ENCODE results near the gene MYO10.
A peak's percentile ranks its signal among the peaks of the same experiment; 100 is the strongest.
"Not testable (repeated sequence)": the region's sequence is repeated elsewhere in the genome, so short reads cannot be mapped to it uniquely, and the experiment has no call there.

MYO10 gene

DNA sequence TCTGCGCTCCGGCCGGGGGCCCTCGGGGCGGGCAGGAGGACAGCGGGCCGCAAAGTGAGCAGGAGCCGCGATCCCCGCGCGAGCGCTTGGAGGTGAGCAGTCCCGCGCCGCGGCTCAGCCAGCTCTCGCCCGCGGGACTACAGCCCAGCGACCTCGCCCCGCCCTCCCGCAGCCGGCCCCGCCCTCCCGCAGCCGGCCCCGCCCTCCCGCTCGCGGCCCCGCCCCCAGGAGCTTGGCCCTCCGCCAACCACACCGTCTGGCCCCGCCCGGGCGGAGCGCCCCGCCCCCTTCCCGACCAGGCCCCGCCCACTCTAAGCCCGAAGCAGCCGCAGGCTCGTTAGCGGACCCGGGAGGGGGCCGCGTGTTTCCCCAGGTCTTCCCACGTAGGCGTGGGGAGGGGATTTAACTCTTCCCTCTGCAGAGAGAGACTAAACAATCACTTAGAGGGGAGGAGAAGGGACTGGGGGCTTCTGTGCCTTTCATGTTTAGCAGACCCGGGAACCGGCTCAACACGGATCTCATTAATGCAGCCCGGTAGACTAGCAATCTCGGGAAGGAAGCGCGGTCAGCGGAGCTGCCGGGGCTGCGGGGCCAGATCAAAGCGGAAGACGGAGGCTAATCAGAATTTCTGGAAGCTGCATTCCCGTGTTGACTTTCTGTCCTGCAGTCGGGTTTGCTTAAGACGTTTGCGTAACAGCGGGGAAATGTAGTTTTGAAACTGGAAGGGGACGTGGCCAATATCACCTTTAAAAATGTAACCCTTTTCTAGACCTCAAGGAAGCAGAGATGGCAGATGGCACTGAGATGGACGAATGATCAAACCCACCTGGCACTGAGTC is at the start of gene MYO10:
Gene MYO10 (minus strand): TSS at position 139 of the 839 bp plus-strand sequence. CDS start 480 bp downstream, outside the sequence.
- DNase-seq (ENCODE audit: low read depth in 2 of 2), result peak; percentile 37 to 56

DNA sequence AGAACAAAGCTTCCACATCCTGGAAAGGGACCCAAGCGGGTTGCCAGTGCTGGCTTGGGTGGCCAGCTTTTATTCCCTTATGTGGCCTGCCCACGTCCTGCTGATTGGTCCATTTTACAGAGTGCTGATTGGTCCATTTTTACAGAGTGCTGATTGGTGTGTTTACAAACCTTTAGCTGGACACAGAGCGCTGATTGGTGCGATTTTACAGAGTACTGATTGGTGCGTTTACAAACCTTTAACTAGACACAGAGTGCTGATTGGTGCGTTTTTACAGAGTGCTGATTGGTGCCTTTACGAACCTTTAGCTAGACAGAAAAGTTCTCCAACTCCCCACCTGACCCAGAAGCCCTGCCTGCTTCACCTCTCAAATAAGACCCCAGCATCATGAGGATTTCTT is 49.2 kb upstream of the MYO10 start:
- DNase-seq (ENCODE audit: low read depth in 2 of 2), result not testable (repeated sequence)

DNA sequence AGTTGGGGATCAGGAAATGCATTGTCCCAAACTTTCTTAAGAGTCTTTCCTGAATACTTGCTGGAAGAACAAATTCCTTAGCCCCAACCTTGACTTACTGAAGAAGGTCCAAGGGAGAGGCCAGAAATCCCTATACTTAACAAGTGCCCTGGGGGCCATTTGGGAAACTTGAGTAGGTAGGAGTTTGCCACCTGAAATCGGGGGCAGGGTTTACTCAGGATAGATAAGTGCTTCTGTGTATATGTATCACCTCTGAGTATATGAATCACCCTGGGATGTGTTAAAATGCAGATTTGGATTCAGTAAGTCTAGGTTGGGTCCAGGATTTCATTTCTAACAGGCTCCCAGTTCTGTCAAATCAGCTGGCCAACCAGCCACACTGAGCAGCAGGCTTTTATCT is 47.9 kb upstream of the MYO10 start:
- DNase-seq (ENCODE audit: low read depth in 2 of 2), result no peak

DNA sequence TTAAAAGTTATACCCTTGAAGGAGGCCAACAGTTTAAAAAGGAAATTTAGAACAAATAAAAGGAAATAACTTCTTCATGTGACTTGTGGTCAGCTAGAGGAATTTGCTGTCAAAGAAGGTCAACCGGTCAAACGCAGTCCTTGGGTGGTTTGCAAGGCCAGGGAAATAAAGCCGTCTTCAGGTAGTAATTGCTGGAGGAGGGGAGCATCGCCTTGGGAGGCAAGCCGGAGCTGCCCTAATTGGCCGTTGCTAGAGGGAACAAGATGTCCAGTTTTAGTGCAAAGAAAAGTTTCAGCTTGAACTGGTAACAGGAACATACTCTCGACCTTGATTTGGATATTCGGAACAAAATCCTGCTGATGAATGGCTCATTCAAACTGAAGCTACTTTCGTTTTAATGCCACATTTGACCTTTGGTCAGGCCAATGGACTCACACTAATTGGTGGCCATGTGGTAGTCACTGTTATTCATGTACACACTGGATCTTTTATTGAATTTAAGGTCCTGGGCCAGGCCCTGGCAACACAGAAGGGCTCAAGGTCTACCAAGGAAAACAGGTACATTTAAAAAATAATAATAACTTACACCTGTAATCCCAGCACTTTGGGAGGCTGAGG is 47.0 kb upstream of the MYO10 start:
- no peak for DNase-seq (ENCODE audit: low read depth in 2 of 2)

DNA sequence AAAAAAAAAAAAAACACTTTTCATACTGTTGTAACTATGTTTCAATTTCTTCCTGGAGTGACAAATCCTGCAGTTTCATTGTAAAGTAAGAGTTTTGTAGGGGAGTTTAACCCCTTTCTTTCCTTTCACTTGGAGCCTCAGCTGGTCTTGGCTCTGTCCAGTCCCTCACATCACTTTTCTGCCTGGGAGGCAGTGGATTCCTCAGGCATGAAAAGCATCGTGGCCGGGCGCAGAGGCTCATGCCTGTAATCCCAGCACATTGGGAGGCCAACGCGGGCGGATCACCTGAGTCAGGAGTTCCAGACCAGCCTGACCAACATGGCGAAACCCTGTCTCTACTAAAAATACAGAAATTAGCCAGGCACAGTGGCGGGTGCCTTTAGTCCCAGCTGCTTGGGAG is 45.6 kb upstream of the MYO10 start:
- no peak for DNase-seq (ENCODE audit: low read depth in 2 of 2)

DNA sequence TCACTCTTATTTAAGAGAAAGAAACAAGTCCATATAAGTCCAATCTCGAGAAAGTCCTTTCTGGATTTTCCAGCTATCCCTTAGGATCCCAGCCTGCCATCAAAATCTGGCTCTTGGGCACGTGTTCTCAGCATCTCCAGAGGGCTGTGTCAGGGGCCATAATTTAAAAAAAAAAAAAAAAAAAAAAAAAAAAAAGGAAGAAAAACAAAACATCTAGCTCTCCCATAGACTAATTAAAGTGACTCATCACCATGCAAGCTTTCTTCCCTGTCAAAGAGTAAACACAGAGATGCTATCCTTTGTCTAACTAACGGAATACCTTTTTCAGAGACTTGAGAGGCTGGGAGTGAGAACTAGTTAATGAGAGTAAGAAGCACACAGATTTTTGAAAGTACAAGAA is 44.9 kb upstream of the MYO10 start:
- no peak for DNase-seq (ENCODE audit: low read depth in 2 of 2)

DNA sequence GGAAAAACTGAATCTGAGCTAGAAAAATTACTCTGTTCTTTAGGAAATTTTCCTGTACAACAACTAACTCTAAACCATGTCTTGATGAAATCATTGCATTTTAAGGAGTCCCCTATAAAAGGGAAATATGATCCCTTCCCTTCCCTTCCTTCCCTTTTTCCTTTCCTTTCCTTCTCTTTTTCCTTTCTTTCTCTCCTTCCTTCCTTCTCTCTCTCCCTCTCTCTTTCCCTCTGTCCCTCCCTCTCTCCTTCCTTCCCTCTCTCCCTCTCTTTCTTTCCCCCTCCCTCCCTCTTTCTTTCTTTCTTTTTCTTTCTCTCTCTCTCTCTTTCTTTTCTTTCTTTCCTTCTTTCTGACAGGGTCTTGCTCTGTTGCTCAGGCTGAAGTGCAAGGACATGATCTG is 42.2 kb upstream of the MYO10 start:
- no peak for DNase-seq (ENCODE audit: low read depth in 2 of 2)

DNA sequence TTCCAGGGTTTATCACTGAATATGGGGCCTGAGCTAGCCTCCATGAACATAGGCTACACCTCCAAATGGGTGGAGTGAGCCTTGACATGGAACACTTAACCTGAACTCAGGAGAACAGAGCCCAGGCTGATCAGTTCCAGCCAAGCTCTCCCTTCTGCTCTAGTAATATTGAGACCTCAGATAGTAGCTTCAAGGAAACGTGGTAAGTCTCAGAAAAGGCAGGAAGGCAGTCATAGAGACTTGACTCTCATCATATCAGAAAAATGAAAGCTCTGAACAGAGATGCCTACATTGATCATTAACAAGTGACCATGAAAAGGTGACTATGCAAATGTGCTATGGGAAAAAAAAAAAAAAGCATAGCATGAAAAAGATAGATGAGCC is 40.5 kb upstream of the MYO10 start:
- no peak for DNase-seq (ENCODE audit: low read depth in 2 of 2)

DNA sequence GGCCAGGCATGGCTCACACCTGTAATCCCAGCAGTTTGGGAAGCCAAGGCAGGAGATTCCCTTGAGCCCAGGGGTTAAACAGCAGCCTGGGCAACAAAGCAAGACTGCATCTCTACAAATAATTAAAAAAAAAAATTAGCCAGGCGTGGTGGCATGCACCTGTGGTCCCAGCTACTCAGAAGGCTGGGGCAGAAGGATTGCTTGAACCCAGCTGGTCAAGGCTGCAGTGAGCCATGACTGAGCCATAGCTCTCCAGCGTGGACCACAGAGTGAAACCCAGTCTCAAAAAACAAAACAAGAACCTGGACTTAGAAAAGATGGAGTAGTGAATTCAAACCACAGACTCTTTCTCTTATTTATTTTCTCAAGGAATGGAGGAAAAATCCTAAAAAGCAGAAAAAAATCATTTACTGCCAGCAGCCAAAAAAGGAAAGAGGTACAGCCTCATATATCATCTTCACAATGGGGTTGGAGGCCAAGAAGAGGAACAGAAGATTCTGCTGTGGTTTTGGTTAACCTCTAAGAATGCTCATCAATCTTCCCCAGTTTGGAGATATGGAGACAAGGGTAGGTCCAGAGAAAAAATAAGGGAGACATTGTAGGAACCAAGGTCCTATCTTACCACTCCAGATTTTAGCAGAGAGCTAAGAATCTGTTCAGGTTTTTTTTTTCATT is 40.0 kb upstream of the MYO10 start:
- DNase-seq (ENCODE audit: low read depth in 2 of 2), result no peak

DNA sequence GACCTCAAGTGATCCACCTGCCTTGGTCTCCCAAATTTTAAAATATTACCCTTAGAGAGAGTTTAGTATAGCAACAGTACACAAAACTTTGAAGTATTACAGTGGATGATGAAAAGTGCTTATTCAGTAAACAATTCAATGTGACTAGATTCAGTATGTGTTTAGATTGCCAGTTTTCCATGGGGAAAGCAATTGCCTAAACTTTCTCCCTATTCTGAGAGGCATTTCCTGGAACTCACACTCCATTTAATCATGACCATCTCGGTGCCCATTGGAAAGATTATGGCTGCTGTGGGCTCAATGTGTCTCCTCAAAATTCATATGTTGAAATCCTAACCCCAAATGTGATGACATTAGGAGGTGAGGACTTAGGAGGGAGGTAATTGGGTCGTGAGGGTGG is 38.9 kb upstream of the MYO10 start:
- no peak for DNase-seq (ENCODE audit: low read depth in 2 of 2)

DNA sequence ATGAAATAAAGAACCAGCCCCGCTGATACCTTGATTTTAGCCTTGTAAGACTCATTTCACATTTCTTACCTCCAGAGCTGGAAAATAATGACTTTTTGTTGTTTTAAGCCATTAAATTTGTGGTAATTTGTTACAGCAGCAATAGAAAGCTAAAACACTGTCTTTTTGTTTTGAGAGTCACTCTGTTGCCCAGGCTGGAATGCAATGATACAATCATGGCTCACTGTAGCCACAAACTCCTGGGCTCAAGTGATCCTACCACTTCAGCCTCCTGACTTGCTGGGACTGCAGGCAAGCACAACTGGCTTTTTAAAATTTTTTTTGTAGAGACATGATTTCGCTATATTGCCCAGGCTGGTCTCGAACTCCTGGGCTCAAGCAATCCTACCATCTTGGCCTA is 34.7 kb upstream of the MYO10 start:
- DNase-seq (ENCODE audit: low read depth in 2 of 2), result no peak

DNA sequence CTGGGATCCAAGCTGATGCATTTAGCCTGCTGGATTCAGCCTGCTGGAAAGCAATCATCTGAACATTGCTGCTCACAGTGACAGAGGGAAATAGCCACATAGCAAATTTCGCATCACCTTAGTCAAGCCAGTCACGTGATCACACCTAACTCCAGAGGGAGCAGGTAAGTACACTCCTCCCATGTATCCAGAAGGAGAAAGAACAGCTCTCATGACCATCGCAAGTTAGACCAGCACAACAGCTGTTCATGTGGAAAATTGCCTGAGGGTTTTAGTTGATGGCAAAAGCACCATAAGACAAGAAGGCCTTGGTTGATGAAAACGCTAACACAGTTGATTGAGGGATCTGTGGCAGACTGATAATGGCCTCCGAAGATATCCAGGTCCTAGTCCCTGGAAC is 34.2 kb upstream of the MYO10 start:
- DNase-seq (ENCODE audit: low read depth in 2 of 2), result no peak

DNA sequence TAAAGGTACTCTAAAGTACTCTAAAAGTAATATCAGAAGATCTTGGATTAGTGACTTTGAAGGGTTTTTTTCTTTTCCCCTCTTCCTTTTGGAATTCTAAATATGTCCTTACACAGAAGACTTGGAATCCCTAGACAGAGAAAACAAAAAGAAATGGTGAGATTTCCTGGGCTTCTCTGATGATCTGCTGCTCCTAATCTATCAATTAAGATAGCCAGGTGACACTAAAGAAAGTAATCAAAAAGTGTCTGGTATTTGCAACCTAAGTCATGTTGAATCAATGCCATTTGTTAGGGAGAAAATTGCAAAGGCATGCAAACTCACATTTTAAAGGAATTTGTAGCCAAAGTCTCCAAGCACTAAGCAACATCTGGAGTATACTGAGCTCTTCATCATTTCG is 29.5 kb upstream of the MYO10 start:
- DNase-seq (ENCODE audit: low read depth in 2 of 2), result no peak

DNA sequence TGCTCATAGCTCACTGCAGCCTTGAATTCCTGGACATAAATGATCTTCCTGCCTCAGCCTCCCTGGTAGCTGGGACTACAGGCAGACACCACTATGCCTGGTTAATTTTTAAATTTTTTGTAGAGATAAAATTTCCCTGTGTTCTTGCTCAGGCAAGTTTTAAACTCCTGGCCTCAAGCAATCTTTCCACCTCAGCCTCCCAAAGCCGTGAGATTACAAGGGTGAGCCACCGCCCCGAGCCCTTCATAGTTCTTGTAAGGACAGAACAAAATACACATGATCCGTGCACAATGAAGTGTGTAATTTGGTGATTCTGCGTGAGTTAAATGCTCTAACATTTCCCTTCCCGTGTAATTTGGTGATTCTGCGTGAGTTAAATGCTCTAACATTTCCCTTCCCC is 27.7 kb upstream of the MYO10 start:
- DNase-seq (ENCODE audit: low read depth in 2 of 2), result no peak

DNA sequence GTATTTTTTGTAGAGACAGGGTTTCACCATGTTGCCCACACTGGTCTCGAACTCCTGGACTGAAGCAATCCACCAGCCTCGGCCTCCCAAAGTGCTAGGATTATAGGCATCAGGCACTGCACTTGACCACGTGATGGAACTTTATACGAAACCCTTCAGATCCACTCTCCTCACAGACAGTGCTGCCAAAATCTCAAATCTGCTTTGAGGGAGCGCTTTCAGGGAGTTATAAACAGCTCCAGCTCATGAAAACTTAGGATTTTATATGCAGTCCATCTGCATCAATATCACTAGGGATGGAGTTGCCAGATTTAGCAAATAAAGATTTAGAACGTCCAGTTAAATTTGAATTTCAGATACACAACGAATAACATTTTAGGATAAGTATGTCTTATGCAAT is 25.0 kb upstream of the MYO10 start:
- no peak for DNase-seq (ENCODE audit: low read depth in 2 of 2)

DNA sequence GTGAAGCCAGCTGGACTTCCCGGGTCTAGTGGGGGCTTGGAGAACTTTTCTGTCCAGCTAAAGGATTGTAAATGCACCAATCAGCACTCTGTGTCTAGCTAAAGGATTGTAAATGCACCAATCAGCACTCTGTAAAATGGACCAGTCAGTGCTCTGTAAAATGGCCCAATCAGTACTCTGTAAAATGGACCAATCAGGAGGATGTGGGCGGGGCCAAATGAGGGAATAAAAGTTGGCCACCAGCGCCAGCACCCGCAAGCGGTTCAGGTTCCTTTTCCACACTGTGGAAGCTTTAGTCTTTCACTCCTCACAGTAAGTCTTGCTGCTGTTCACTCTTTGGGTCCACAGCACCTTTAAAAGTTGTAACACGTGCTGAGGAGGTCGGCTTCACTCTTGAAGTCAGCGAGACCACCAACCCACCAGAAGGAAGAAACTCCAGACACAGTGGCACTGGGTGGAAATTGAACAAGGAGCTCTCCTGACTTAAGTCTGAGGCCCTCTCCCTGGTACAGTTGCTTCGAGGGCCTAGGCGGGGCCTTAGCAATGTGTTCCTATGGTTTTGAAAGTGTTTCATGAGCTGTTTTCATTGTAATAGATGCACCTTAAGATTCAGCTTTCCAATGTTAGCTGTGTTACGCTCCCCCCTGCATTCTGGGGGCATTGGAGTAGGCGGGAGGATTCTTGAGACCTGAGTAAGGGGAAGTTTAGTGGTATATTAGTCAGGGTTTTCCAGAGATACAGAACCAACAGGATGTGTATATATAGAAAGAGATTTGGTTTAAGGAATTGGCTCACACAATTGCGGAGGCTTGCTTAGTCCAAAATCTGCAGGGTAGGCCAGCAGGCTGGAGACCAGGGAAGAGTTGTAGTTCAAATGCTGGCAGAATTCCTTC is 21.5 kb upstream of the MYO10 start:
- no peak for DNase-seq (ENCODE audit: low read depth in 2 of 2)

DNA sequence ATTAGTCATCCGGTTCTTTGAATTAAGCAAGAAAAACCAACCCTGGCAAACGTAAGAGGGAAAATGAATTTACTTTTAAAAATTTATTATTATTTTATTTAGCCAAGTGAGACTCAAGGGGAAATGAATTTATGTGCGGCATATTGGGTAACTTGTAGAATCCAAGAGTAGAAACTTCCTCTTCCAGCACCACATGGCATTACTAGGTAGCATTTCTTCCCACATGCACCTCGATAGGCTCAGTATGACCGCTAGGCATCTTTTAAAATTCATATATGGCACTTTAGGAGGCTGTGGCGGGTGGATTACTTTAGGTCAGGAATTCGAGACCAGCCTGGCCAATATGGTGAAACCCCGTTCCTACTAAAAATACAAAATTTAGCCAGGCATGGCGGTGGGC is 17.6 kb upstream of the MYO10 start:
- DNase-seq (ENCODE audit: low read depth in 2 of 2), result no peak

DNA sequence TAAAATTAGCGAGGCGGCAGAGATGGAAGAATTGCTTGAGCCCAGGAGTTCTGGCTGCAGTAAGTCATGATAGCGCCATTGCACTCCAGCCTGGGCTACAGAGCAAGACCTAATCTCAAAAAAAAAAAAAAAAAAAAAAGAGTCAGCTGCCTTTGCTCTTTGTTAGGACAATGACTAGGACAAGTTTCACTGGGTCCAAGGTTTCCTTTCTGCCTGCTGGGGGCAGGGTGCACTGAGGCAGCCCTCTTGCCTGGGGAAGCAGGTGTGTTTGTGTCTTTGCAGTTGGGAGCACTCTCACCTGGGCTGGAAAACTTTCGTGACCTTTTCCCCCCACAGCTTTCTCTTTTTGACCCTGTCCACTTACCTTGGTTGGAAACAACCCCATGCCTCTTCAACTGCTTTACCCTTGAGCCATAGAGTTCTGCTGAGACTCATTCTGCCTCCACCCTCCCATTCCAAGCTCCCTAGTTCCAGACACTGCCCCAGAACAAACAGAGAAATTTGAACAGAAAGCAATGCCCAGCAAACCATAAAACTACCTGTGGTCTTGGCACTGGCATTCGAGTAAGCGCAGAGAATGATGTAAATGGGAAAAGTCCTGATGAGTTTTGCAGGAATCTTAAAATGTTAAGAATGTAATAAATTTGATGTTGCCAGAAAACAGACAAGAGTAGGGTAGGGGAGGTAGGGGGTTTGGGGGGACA is 17.0 kb upstream of the MYO10 start:
- no peak for DNase-seq (ENCODE audit: low read depth in 2 of 2)

DNA sequence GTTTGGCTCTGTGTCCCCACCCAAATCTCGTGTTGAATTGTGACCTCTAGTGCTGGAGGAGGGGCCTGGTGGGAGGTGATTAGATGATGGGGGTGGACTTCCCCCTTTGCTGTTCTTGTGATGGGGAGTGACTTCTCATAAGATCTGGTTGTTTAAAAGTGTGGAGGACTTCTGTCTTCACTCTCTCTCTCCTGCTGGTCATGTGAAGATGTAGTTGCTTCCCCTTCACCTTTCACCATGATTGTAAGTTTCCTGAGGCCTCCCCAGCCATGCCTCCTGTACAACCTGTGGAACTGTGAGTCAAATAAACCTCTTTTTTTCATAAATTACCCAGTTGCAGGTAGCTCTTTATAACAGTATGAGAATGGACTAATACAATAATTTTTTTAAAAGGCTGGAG is 10.6 kb upstream of the MYO10 start:
- DNase-seq (ENCODE audit: low read depth in 2 of 2), result no peak

DNA sequence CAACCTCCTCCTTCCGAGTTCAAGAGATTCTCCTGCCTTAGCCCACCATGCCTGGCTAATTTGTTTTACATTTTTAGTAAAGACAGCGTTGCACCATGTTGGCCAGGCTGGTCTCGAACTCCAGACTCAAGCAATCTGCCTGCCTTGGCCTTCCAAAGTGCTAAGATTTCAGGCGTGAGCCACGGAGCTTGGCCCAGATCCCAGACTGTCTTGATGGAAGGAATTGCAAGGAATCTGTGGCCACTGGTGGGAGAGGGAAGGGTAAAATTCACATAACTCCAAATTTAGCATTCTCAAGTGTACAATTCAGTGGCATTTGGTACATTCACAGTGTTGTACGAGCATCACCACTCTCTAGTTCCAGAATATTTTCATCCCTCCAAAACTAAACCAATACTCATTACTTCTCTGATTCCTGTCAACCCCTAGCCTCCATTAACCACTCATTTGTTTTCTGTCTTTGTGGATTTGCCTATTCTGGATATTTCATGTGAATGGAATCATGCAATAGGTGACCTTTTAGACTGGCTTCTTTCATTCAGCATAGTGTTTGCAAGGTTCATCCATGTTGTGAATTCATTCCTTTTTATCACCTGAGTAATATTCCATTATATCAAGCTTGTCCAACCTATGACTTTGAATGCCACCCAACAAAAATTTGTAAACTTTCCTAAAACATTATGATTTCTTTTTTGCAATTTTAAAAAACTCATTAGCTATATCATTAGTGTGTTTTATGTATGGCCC is 8.9 kb upstream of the MYO10 start:
- DNase-seq (ENCODE audit: low read depth in 2 of 2), result no peak
